HCT116 (cell line): ENCODE results near the gene RC3H2. TPM values are rescaled to one million over a fixed set of nuclear protein-coding genes. Genes with fewer than 3 reads are reported as not detected.

Source experiments
- ATAC-seq: fragments of 200-7000 bp; cut with Tn5 transposase; 2 replicates; pipeline ENCODE4 v1.9.1; 2020; ENCODE audit warnings: mild to moderate bottlenecking, moderate library complexity
- BruUV-seq: library from RNA; stranded (reverse); fragments of 400-500 nt; replicated peaks from 2 replicates; lab custom pipeline; 2021; lab: Mats Ljungman, UMichigan
- CTCF ChIA-PET: fragments of 300-600 bp; sonication (Branson Sonifier 250); formaldehyde crosslinking; loops from one replicate; lab custom pipeline; 2021; ENCODE audit warnings: antibody characterized with exemption; lab: Charles Lee
- POLR2A ChIA-PET: fragments of 300-600, 350-600 bp; sonication (Branson Sonifier 250); formaldehyde crosslinking; loops from one replicate; lab custom pipeline; 2021; ENCODE audit warnings: antibody characterized with exemption; lab: Charles Lee
- RAD21 ChIA-PET, 2 experiments: fragments of 300-600 bp; sonication (Branson Sonifier 250); formaldehyde crosslinking; loops; one replicate each; lab custom pipeline; 2023; ENCODE audit warnings: low total read pairs in 2 of 2; ENCODE audit not compliant: uncharacterized antibody in 2 of 2, unreplicated experiment in 2 of 2, low non-redundant PET in 1 of 2; lab: Charles Lee
- DNase-seq: peaks from one replicate; pipeline ENCODE4 v3.0.0-alpha.2; 2010; ENCODE audit warnings: low read depth, low spot score
- H2AFZ ChIP-seq: fragments of 200-600 bp; shearing (Covaris generic), sonication (generic); 2 replicates; pipeline ENCODE4 v1.6.1; 2017; ENCODE audit warnings: low read depth, mixed run types, mixed read lengths, antibody characterized with exemption, low read length; ENCODE audit not compliant: poor library complexity, severe bottlenecking
- H3K27ac ChIP-seq: 2 replicates; pipeline ENCODE4 v1.5.1; 2012; ENCODE audit warnings: low read depth, low read length
- H3K27me3 ChIP-seq: fragments of 200-600 bp; sonication (generic); 2 replicates; pipeline ENCODE4 v1.6.1; 2016; ENCODE audit warnings: mixed run types, low read length, mixed read lengths; ENCODE audit not compliant: insufficient read depth
- H3K36me3 ChIP-seq, 2 experiments: fragments of 200-500 bp in 1 of 2; fragments of 200-600 bp in 1 of 2; sonication (Bioruptor generic) in 1 of 2; sonication (generic) in 1 of 2; 2 replicates each; pipeline versions ENCODE4 v1.5.1 to v1.6.1; 2014 to 2016; ENCODE audit warnings: low read length in 2 of 2, inconsistent platforms in 1 of 2, mixed read lengths in 1 of 2, mixed run types in 1 of 2; ENCODE audit not compliant: insufficient read depth in 2 of 2, control insufficient read depth in 1 of 2
- H3K4me1 ChIP-seq, 2 experiments: fragments of 200-600 bp in 1 of 2; sonication (generic) in 1 of 2; 2 replicates each; pipeline versions ENCODE4 v1.5.1 to v1.6.1; 2012 to 2017; ENCODE audit warnings: low read length in 2 of 2, inconsistent platforms in 1 of 2, mild to moderate bottlenecking in 1 of 2, mixed read lengths in 1 of 2, mixed run types in 1 of 2, moderate library complexity in 1 of 2; ENCODE audit not compliant: insufficient read depth in 2 of 2, control insufficient read depth in 1 of 2
- H3K4me2 ChIP-seq: fragments of 200-600 bp; sonication (generic); 2 replicates; pipeline ENCODE4 v1.6.1; 2017; ENCODE audit warnings: mixed run types, low read length, mixed read lengths
- H3K4me3 ChIP-seq, 2 experiments: fragments of 200-600 bp in 1 of 2; sonication (generic) in 1 of 2; replicated peaks in 1 of 2; 2 replicates each; pipeline ENCODE4 v1.5.1; 2011 to 2016; ENCODE audit warnings: low read length in 2 of 2, control low read depth in 1 of 2, low read depth in 1 of 2, mild to moderate bottlenecking in 1 of 2, mixed read lengths in 1 of 2, mixed run types in 1 of 2
- H3K79me2 ChIP-seq: fragments of 200-600 bp; sonication (generic); 2 replicates; pipeline ENCODE4 v1.6.1; 2017; ENCODE audit warnings: mild to moderate bottlenecking, mixed run types, low read length, moderate library complexity, mixed read lengths; ENCODE audit not compliant: insufficient read depth
- H3K9ac ChIP-seq: fragments of 200-600 bp; sonication (generic); 2 replicates; pipeline ENCODE4 v1.6.1; 2016; ENCODE audit warnings: low read length, mixed read lengths
- H3K9me2 ChIP-seq: fragments of 200-600 bp; sonication (generic), shearing (Covaris generic); 2 replicates; pipeline ENCODE4 v1.6.1; 2017; ENCODE audit warnings: mixed run types, mild to moderate bottlenecking, moderate library complexity; ENCODE audit not compliant: insufficient read depth
- H3K9me3 ChIP-seq, 2 experiments: fragments of 200-500 bp in 1 of 2; fragments of 200-600 bp in 1 of 2; sonication (Bioruptor generic) in 1 of 2; sonication (generic) in 1 of 2; 2 replicates each; pipeline ENCODE4 v1.6.1; 2014 to 2017; ENCODE audit warnings: low read length in 2 of 2, mixed read lengths in 2 of 2, inconsistent platforms in 1 of 2, low read depth in 1 of 2, mild to moderate bottlenecking in 1 of 2, mixed run types in 1 of 2, moderate library complexity in 1 of 2; ENCODE audit not compliant: control insufficient read depth in 1 of 2, insufficient read depth in 1 of 2
- H4K20me1 ChIP-seq: fragments of 200-600 bp; sonication (generic), shearing (Covaris generic); 2 replicates; pipeline ENCODE4 v1.6.1; 2017; ENCODE audit warnings: mixed run types, mild to moderate bottlenecking, moderate library complexity; ENCODE audit not compliant: insufficient read depth
- CEBPB ChIP-seq: IDR thresholded peaks from 2 replicates; pipeline ENCODE4 v1.6.1; 2012; ENCODE audit warnings: low read depth
- CTCF ChIP-seq, 3 experiments: fragments of 200-600 bp in 1 of 3; sonication (generic) in 1 of 3; IDR thresholded peaks in 2 of 3; conservative IDR thresholded peaks in 1 of 3; 2 replicates each; pipeline ENCODE4 v1.5.1; 2012 to 2017; ENCODE audit warnings: low read depth in 2 of 3, low read length in 2 of 3, antibody characterized with exemption in 1 of 3, borderline replicate concordance in 1 of 3, control low read depth in 1 of 3, mild to moderate bottlenecking in 1 of 3, mixed read lengths in 1 of 3, mixed run types in 1 of 3, moderate library complexity in 1 of 3; ENCODE audit not compliant: insufficient read depth in 1 of 3
- EZH2 ChIP-seq: fragments of 200-600 bp; sonication (generic); IDR thresholded peaks from 2 replicates; pipeline ENCODE4 v1.6.1; 2017; ENCODE audit warnings: antibody characterized with exemption, mixed run types
- EZH2phosphoT487 ChIP-seq: fragments of 200-600 bp; IDR thresholded peaks from 2 replicates; pipeline ENCODE4 v1.6.1; 2018; ENCODE audit warnings: antibody characterized with exemption, borderline replicate concordance
- FOSL1 ChIP-seq: IDR thresholded peaks from 2 replicates; pipeline ENCODE4 v1.6.1; 2012; ENCODE audit warnings: low read depth
- JUND ChIP-seq: IDR thresholded peaks from 2 replicates; pipeline ENCODE4 v1.6.1; 2012
- MAX ChIP-seq: IDR thresholded peaks from 2 replicates; pipeline ENCODE4 v1.6.1; 2012
- POLR2A ChIP-seq: IDR thresholded peaks from 2 replicates; pipeline ENCODE4 v1.7.0; 2011; ENCODE audit warnings: borderline replicate concordance; ENCODE audit not compliant: insufficient read depth, insufficient read length; ENCODE audit errors: extremely low read depth
- POLR2AphosphoS5 ChIP-seq: IDR thresholded peaks from 2 replicates; pipeline ENCODE4 v1.6.1; 2011; ENCODE audit warnings: mild to moderate bottlenecking, low read depth, low read length, moderate library complexity
- RAD21 ChIP-seq: IDR thresholded peaks from 2 replicates; pipeline ENCODE4 v1.6.1; 2012; ENCODE audit warnings: low read depth, mild to moderate bottlenecking
- REST ChIP-seq: IDR thresholded peaks from 2 replicates; pipeline ENCODE4 v1.6.1; 2012; ENCODE audit warnings: low read depth
- SIN3A ChIP-seq: IDR thresholded peaks from 2 replicates; pipeline ENCODE4 v1.6.1; 2012; ENCODE audit warnings: low read depth
- SP1 ChIP-seq: IDR thresholded peaks from 2 replicates; pipeline ENCODE4 v1.6.1; 2012; ENCODE audit warnings: low read depth
- SRF ChIP-seq: IDR thresholded peaks from 2 replicates; pipeline ENCODE4 v1.6.1; 2012; ENCODE audit warnings: low read depth
- YY1 ChIP-seq: IDR thresholded peaks from 2 replicates; pipeline ENCODE4 v1.6.1; 2011; ENCODE audit warnings: low read length, low read depth, moderate library complexity, mild to moderate bottlenecking; ENCODE audit not compliant: insufficient replicate concordance; ENCODE audit errors: extremely low read depth
- ZFX ChIP-seq: fragments of 450-650 bp; IDR thresholded peaks from 2 replicates; pipeline ENCODE4 v1.6.1; 2017
- intact Hi-C: fragments of 100-400 bp; cut with micrococcal nuclease; formaldehyde crosslinking; loops from 2 replicates; pipeline ENCODE4 v1.10.0; 2022
- total RNA-seq: library from RNA; stranded (reverse); gene quantifications from one replicate; pipeline ENCODE4 v1.2.1, GENCODE V29; 2021; ENCODE audit not compliant: unreplicated experiment

RC3H2 gene
- total RNA-seq, 1 experiment from 2014 or later, result 53.8 TPM

GRCh38 chr9:122951056-122951455 lies 45.9 kb upstream of the RC3H2 start:
- no peak overlapping the region for H3K4me2 ChIP-seq
- BruUV-seq, result no TSS peak
- ChIA-PET POLR2A (interaction anchor here (1.0 kb wide), 1 partner anchor 10 kb away, joined by 5 read pairs; the partner anchor contains the start of gene RABGAP1), CTCF (no interaction called here), RAD21 (no interaction called here)
- no peak overlapping the region for H3K27ac ChIP-seq
- H3K79me2 ChIP-seq, result peaks cover 93% of the 10 kb centered on the region
- no peak overlapping the region for H3K9ac ChIP-seq
- no peaks in the 10 kb centered on the region for H3K36me3 ChIP-seq
- intact Hi-C loops, result no loop called here
- no peaks in the 10 kb centered on the region for H3K9me3 ChIP-seq
- TF ChIP-seq SRF (no peak), SP1 (no peak), CTCF (IDR thresholded peaks at IDR 0.05 in 2 of 3, conservative IDR thresholded peaks at IDR 0.05 in 1 of 3; ENCODE audit: borderline replicate concordance in 1 of 3, insufficient read depth in 1 of 3, low read depth in 2 of 3, low read length in 2 of 3) (no peak), MAX (no peak)
- H3K4me3 ChIP-seq, result no peak overlapping the region
- H3K9me2 ChIP-seq, result no peaks in the 10 kb centered on the region
- peaks cover 3 to 6% of the 10 kb centered on the region in 2 experiments; a peak in 2 of 4 replicates for H3K4me1 ChIP-seq
- no peak overlapping the region for H2AFZ ChIP-seq
- no peaks in the 10 kb centered on the region for H3K27me3 ChIP-seq
- H4K20me1 ChIP-seq, result peaks cover 12% of the 10 kb centered on the region; the same call in 1 of the 2 replicates
- no peak for DNase-seq
- no peak for ATAC-seq

- no peak for DNase-seq
- no peak for TF ChIP-seq POLR2AphosphoS5
- TF ChIP-seq SRF, result no peak
- no peak for TF ChIP-seq REST
- TF ChIP-seq CEBPB, result no peak
- TF ChIP-seq POLR2A, result no peak
- TF ChIP-seq EZH2, result no peak
- no peak for TF ChIP-seq YY1
- TF ChIP-seq JUND, result no peak
- no peak for TF ChIP-seq RAD21
- no peak for TF ChIP-seq SIN3A
- TF ChIP-seq FOSL1, result no peak
- no peak for TF ChIP-seq MAX
- no peak for TF ChIP-seq EZH2phosphoT487
- TF ChIP-seq ZFX, result no peak
- ChIA-PET POLR2A (no interaction called here), CTCF (no interaction called here), RAD21 (no interaction called here)
- Histone ChIP-seq H3K4me1 (peaks cover 3 to 6% of the 10 kb centered on the region in 2 experiments; a peak in 2 of 4 replicates), H3K9me3 (no peaks in the 10 kb centered on the region), H4K20me1 (peaks cover 6% of the 10 kb centered on the region; the same call in 1 of the 2 replicates), H3K9me2 (no peaks in the 10 kb centered on the region), H3K27ac (no peak overlapping the region), H3K36me3 (no peaks in the 10 kb centered on the region), H3K27me3 (no peaks in the 10 kb centered on the region), H3K9ac (no peak overlapping the region), H3K4me3 (no peak overlapping the region), H3K79me2 (peaks cover 93% of the 10 kb centered on the region), H2AFZ (no peak overlapping the region), H3K4me2 (no peak overlapping the region)
- intact Hi-C loops, result no loop called here
- BruUV-seq, result no TSS peak
- ATAC-seq, result no peak
These were observed 45.1 kb upstream of the RC3H2 start for GRCh38 chr9:122950263-122950662.
